Suprapubic skin (tissue), 4 donors: Measurements from ENCODE around the gene MAP2K5. TPM values are rescaled to one million over a fixed set of nuclear protein-coding genes. Genes with fewer than 3 reads are reported as not detected.

Source experiments
- DNase-seq, 2 donors: peaks; one replicate each; pipeline ENCODE4 v3.0.0-alpha.2; 2019; ENCODE audit warnings: low spot score in 2 of 2
- H3K27ac ChIP-seq: fragments of 200-600 bp; sonication (generic); one replicate; pipeline ENCODE4 v1.5.1; 2019
- H3K27me3 ChIP-seq: fragments of 200-600 bp; sonication (generic); one replicate; pipeline ENCODE4 v1.5.1; 2019
- H3K36me3 ChIP-seq: fragments of 200-600 bp; sonication (generic); one replicate; pipeline ENCODE4 v1.5.1; 2019
- H3K4me1 ChIP-seq: fragments of 200-600 bp; sonication (generic); one replicate; pipeline ENCODE4 v1.5.1; 2019
- H3K4me3 ChIP-seq: fragments of 200-600 bp; sonication (generic); one replicate; pipeline ENCODE4 v1.5.1; 2019; ENCODE audit warnings: mild to moderate bottlenecking
- H3K9me3 ChIP-seq: fragments of 200-600 bp; sonication (generic); one replicate; pipeline ENCODE4 v1.5.1; 2019
- EP300 ChIP-seq: sonication (generic); formaldehyde crosslinking; IDR thresholded peaks from one replicate; pipeline ENCODE4 v1.6.1; 2017; ENCODE audit warnings: antibody characterized with exemption
- POLR2A ChIP-seq, 2 donors: fragments of 450-650 bp; IDR thresholded peaks; one replicate each; pipeline ENCODE4 v1.6.1; 2017; ENCODE audit warnings: antibody characterized with exemption in 2 of 2, mild to moderate bottlenecking in 2 of 2, moderate library complexity in 2 of 2
- POLR2AphosphoS5 ChIP-seq, 3 donors: sonication (generic); formaldehyde crosslinking; IDR thresholded peaks; one replicate each; pipeline ENCODE4 v1.6.1; 2017; ENCODE audit warnings: antibody characterized with exemption in 3 of 3
- WGBS: methylation state at CpG from one replicate; pipeline ENCODE4 v1.1.5; 2018; 5-methylcytosine and 5-hydroxymethylcytosine counted together
- total RNA-seq, 4 donors: library from RNA; depleted of rRNA; stranded (reverse); fragments of >200 nt; gene quantifications; one replicate each; pipeline ENCODE4 v1.1.0, GENCODE V29; 2016
- TF ChIP-seq, protein P1 (sequence below), 2 donors: fragments of 200-600 bp in 1 of 2; fragments of 450-650 bp in 1 of 2; sonication (generic) in 1 of 2; IDR thresholded peaks; one replicate each; pipeline ENCODE4 v1.5.1; 2016 to 2019; ENCODE audit warnings: antibody characterized with exemption in 2 of 2, mild to moderate bottlenecking in 1 of 2, moderate library complexity in 1 of 2

Gene MAP2K5
- total RNA-seq, 4 donors from 2014 or later: 9.5 to 18.5 (median 10.2) TPM

- TF ChIP-seq POLR2A (IDR thresholded peaks at IDR 0.05) (no peak), POLR2AphosphoS5 (IDR thresholded peaks at IDR 0.05) (no peak), EP300 (no peak)
- TF ChIP-seq, protein P1, sequence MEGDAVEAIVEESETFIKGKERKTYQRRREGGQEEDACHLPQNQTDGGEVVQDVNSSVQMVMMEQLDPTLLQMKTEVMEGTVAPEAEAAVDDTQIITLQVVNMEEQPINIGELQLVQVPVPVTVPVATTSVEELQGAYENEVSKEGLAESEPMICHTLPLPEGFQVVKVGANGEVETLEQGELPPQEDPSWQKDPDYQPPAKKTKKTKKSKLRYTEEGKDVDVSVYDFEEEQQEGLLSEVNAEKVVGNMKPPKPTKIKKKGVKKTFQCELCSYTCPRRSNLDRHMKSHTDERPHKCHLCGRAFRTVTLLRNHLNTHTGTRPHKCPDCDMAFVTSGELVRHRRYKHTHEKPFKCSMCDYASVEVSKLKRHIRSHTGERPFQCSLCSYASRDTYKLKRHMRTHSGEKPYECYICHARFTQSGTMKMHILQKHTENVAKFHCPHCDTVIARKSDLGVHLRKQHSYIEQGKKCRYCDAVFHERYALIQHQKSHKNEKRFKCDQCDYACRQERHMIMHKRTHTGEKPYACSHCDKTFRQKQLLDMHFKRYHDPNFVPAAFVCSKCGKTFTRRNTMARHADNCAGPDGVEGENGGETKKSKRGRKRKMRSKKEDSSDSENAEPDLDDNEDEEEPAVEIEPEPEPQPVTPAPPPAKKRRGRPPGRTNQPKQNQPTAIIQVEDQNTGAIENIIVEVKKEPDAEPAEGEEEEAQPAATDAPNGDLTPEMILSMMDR (IDR thresholded peaks at IDR 0.05): no peak
- Histone ChIP-seq H3K9me3 (no peaks in the 10 kb centered on the region), H3K27me3 (peaks cover 64% of the 10 kb centered on the region), H3K4me3 (peak overlapping the region; percentile 51), H3K27ac (no peak overlapping the region), H3K36me3 (no peaks in the 10 kb centered on the region), H3K4me1 (peaks cover 57% of the 10 kb centered on the region)
- under 1% methylated on average over 31 of the region's 59 CpGs for WGBS
- DNase-seq: peak in 1 of 2 donors; percentile 70
Measured at GRCh38 chr15:67834581-67835296, 292.2 kb downstream of the MAP2K5 start.

GRCh38 chr15:67835297-67836133 is 293.0 kb downstream of the MAP2K5 start:
- H3K36me3 ChIP-seq: no peaks in the 10 kb centered on the region
- no peak for TF ChIP-seq POLR2AphosphoS5 (IDR thresholded peaks at IDR 0.05)
- TF ChIP-seq, protein P1 (IDR thresholded peaks at IDR 0.05): no peak
- no peak for TF ChIP-seq EP300
- no peak for TF ChIP-seq POLR2A (IDR thresholded peaks at IDR 0.05)
- peaks cover 53% of the 10 kb centered on the region for H3K4me1 ChIP-seq
- H3K27me3 ChIP-seq: peaks cover 56% of the 10 kb centered on the region
- no peaks in the 10 kb centered on the region for H3K9me3 ChIP-seq
- peak in 1 of 2 donors; percentile 65 for DNase-seq
- H3K27ac ChIP-seq: no peak overlapping the region
- 1% methylated on average over 29 of the region's 59 CpGs for WGBS
- H3K4me3 ChIP-seq: peak overlapping the region; percentile 51

DNA sequence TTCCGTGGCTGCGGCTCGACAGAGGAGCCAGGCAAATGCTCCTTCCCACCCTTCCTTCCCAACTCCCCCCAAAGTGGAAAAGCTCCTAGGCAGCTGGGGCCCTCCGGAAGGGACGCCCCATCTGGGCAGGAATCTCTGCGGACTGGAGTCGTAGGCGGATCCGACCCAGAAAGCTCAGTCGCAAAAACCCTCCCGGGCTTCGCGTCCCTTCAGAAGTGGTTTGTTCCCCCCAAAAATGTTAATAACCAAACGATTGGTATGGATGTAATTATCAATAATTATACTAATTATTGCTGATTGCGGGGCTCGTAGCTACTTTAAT is 293.6 kb downstream of the MAP2K5 start:
- 2% methylated on average over 16 of the region's 16 CpGs for WGBS
- H3K4me1 ChIP-seq: peaks cover 56% of the 10 kb centered on the region
- peak in 1 of 2 donors; percentile 60 for DNase-seq
- no peak overlapping the region for H3K27ac ChIP-seq
- TF ChIP-seq POLR2AphosphoS5 (IDR thresholded peaks at IDR 0.05) (no peak), EP300 (no peak), POLR2A (IDR thresholded peaks at IDR 0.05) (no peak)
- TF ChIP-seq, protein P1 (IDR thresholded peaks at IDR 0.05): no peak
- H3K36me3 ChIP-seq: no peaks in the 10 kb centered on the region
- peaks cover 50% of the 10 kb centered on the region for H3K27me3 ChIP-seq
- no peaks in the 10 kb centered on the region for H3K9me3 ChIP-seq
- H3K4me3 ChIP-seq: peak overlapping the region; percentile 51

DNA sequence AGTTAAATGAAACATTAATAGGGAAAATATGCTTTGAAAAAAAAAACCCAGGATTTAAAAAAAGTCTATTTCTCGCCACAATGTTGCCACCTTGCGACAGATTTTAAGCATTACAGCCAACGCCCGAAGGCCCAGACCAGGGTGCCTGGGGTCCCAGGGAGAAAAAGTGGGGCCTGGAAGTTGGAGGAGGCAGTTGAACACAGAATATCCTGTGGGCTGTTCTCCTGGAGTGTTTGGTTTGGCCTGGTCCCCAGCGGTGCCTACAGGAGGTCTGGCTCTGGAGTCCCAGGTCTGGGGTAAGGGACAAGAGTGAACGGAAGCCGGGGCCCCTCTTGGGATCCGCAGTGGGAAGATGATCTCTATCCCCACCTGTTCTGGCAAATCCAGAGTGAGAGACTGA is 294.0 kb downstream of the MAP2K5 start:
- H3K36me3 ChIP-seq: no peaks in the 10 kb centered on the region
- peaks cover 47% of the 10 kb centered on the region for H3K27me3 ChIP-seq
- H3K27ac ChIP-seq: no peak overlapping the region
- H3K4me3 ChIP-seq: peak overlapping the region; percentile 51
- TF ChIP-seq, protein P1 (IDR thresholded peaks at IDR 0.05): peak; percentile 75 to 79
- TF ChIP-seq EP300 (no peak), POLR2A (IDR thresholded peaks at IDR 0.05) (no peak), POLR2AphosphoS5 (IDR thresholded peaks at IDR 0.05) (no peak)
- no peaks in the 10 kb centered on the region for H3K9me3 ChIP-seq
- 30% methylated on average over 8 of the region's 8 CpGs for WGBS
- peak in 1 of 2 donors; percentile 74 for DNase-seq
- H3K4me1 ChIP-seq: peaks cover 60% of the 10 kb centered on the region

- peaks cover 62% of the 10 kb centered on the region for H3K4me1 ChIP-seq
- peak in 1 of 2 donors; percentile 10 for DNase-seq
- no peak overlapping the region for H3K4me3 ChIP-seq
- no peaks in the 10 kb centered on the region for H3K36me3 ChIP-seq
- peaks cover 42% of the 10 kb centered on the region for H3K27me3 ChIP-seq
- no peaks in the 10 kb centered on the region for H3K9me3 ChIP-seq
- 81% methylated on average over 2 of the region's 2 CpGs for WGBS
- TF ChIP-seq, protein P1 (IDR thresholded peaks at IDR 0.05): no peak
- TF ChIP-seq POLR2AphosphoS5 (IDR thresholded peaks at IDR 0.05) (no peak), EP300 (no peak), POLR2A (IDR thresholded peaks at IDR 0.05) (no peak)
- H3K27ac ChIP-seq: no peak overlapping the region
Measured at GRCh38 chr15:67836955-67837354, 294.5 kb downstream of the MAP2K5 start.
